ENCODE measurements around the gene PLCH1.

The PLCH1 gene

GRCh38 chr3:155760653-155761052, 15.8 kb upstream of the PLCH1 start:
- DNase-seq (ENCODE audit: low read depth), result no peak
- no peak overlapping the region for H3K4me3 ChIP-seq (ENCODE audit: low read length)
- TF ChIP-seq, protein P1, sequence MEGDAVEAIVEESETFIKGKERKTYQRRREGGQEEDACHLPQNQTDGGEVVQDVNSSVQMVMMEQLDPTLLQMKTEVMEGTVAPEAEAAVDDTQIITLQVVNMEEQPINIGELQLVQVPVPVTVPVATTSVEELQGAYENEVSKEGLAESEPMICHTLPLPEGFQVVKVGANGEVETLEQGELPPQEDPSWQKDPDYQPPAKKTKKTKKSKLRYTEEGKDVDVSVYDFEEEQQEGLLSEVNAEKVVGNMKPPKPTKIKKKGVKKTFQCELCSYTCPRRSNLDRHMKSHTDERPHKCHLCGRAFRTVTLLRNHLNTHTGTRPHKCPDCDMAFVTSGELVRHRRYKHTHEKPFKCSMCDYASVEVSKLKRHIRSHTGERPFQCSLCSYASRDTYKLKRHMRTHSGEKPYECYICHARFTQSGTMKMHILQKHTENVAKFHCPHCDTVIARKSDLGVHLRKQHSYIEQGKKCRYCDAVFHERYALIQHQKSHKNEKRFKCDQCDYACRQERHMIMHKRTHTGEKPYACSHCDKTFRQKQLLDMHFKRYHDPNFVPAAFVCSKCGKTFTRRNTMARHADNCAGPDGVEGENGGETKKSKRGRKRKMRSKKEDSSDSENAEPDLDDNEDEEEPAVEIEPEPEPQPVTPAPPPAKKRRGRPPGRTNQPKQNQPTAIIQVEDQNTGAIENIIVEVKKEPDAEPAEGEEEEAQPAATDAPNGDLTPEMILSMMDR (IDR thresholded peaks at IDR 0.05; ENCODE audit: insufficient read depth, low read depth, low read length, missing control alignments), result no peak

GRCh38 chr3:155757577-155757976, 12.7 kb upstream of the PLCH1 start:
- no peak for DNase-seq (ENCODE audit: low read depth)
- TF ChIP-seq, protein P1 (IDR thresholded peaks at IDR 0.05; ENCODE audit: insufficient read depth, low read depth, low read length, missing control alignments), result no peak
- H3K4me3 ChIP-seq (ENCODE audit: low read length), result no peak overlapping the region

GRCh38 chr3:155753038-155753639, 8.3 kb upstream of the PLCH1 start:
- H3K4me3 ChIP-seq (ENCODE audit: low read length), result no peak overlapping the region
- peak; percentile 48 for DNase-seq (ENCODE audit: low read depth)
- TF ChIP-seq, protein P1 (IDR thresholded peaks at IDR 0.05; ENCODE audit: insufficient read depth, low read depth, low read length, missing control alignments), result peak; percentile 41

DNA sequence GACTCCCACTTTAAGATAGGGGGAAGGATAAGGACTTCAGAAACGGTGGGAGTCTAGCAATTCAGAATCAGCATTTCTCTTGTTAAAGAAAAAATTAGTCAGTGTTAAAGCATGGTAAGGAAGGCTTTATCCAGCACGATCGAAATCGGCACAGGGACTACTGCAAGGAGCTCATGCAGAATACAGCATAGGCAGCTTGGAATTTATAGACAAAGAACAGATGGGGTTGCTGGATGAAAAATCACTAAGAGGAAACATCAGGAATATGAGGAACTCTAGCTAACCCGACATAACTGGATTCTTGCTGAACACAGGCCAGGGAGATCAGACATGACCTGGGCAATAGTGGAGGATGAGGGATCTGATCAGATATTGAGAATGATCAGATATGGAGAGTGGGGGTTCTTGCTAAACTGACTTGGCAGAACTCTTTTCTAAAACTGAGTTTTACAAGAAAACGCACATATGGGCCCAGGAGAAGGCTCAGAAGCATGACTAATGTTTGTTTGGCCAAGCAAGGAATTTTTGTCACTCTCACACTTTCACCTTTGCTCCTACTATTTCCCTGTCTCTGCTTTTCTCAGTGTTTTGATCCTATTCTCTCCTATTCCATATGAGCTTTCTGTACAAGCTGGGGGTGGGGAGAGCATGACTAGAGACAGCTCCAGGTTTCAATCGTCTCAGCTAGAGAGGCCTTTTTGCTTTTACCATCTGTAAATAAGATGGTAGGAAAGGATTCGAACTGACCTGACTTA, 3.9 kb upstream of the PLCH1 start:
- no peak overlapping the region for H3K4me3 ChIP-seq (ENCODE audit: low read length)
- no peak for DNase-seq (ENCODE audit: low read depth)
- TF ChIP-seq, protein P1 (IDR thresholded peaks at IDR 0.05; ENCODE audit: insufficient read depth, low read depth, low read length, missing control alignments), result no peak

DNA sequence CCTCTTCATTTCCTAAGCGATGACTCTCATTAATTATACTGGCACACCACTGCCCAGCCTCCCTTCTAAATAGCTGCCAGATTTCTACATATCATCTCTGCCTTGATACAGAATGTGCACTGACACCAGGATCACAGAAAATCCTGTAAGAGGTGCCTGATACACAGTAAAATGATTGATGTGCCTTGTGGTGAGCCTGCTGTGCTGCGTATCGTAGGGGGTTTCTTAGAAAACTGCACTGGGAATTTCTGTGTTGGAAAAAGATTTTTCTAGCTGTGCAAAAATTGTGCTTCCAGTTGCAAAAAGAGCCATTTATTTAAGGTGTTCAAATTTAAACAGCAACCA, 3.0 kb upstream of the PLCH1 start:
- DNase-seq (ENCODE audit: low read depth), result no peak
- H3K4me3 ChIP-seq (ENCODE audit: low read length), result no peak overlapping the region
- TF ChIP-seq, protein P1 (IDR thresholded peaks at IDR 0.05; ENCODE audit: insufficient read depth, low read depth, low read length, missing control alignments), result no peak

- TF ChIP-seq, protein P1 (IDR thresholded peaks at IDR 0.05; ENCODE audit: insufficient read depth, low read depth, low read length, missing control alignments), result no peak
- no peak for DNase-seq (ENCODE audit: low read depth)
- no peak overlapping the region for H3K4me3 ChIP-seq (ENCODE audit: low read length)
Measured at GRCh38 chr3:155747286-155747945, 2.5 kb upstream of the PLCH1 start.

Measured in epithelial cell of esophagus (primary cell).